GM12892 (cell line): ENCODE data around the gene SAPCD1.

Experiments
- POLR2A ChIP-seq: IDR thresholded peaks from 2 replicates; pipeline ENCODE4 v1.6.1; 2011; ENCODE audit warnings: low read depth, low read length, control low read depth
- POLR2AphosphoS5 ChIP-seq: IDR thresholded peaks from 2 replicates; pipeline ENCODE4 v1.6.1; 2011; ENCODE audit warnings: low read depth, low read length, control low read depth

DNA sequence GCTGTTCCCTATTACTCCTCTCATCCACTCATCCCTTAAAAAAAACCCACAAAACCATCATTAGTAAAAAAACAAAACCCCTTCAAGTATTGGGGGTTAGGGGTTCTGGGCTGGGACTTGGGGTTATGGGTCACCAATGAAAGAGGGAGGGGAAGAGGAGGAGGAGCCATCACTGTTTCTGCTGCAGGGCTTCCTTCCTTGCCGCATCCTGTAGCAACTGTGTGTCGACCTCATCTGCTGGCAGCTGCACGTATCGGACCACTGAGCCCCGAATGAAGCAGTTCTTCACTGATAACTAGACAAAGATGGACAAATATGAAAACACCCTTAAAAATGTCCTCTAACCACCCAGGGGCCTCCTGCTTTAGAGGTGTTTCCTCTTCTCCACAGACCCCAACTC is 35.1 kb downstream of the SAPCD1 start:
- TF ChIP-seq POLR2A (no peak), POLR2AphosphoS5 (no peak)
